ENCODE results near the gene LRRC23.

LRRC23 gene

GRCh38 chr12:6935371-6936193 is 31.0 kb downstream of the LRRC23 start:
- FAIRE-seq (no peak), DNase-seq (ENCODE audit: insufficient read length, low spot score) (no peak)
- no peak for TF ChIP-seq POLR2A (IDR thresholded peaks at IDR 0.05; ENCODE audit: low read depth, low read length)

GRCh38 chr12:6936194-6936635 is 31.6 kb downstream of the LRRC23 start:
- DNase-seq (ENCODE audit: insufficient read length, low spot score) (no peak), FAIRE-seq (no peak)
- TF ChIP-seq POLR2A (IDR thresholded peaks at IDR 0.05; ENCODE audit: low read depth, low read length): no peak

GRCh38 chr12:6936636-6937480 is 32.2 kb downstream of the LRRC23 start:
- no peak for DNase-seq (ENCODE audit: insufficient read length, low spot score)

GRCh38 chr12:6937481-6938352 is 33.1 kb downstream of the LRRC23 start:
- TF ChIP-seq POLR2A (IDR thresholded peaks at IDR 0.05; ENCODE audit: low read depth, low read length): no peak
- DNase-seq (ENCODE audit: insufficient read length, low spot score): no peak
- no peak for FAIRE-seq

More at GRCh38 chr12:6936636-6937480, 32.2 kb downstream of the LRRC23 start:
- TF ChIP-seq POLR2A (IDR thresholded peaks at IDR 0.05; ENCODE audit: low read depth, low read length): no peak
- no peak for FAIRE-seq

GRCh38 chr12:6938353-6939190 is 34.0 kb downstream of the LRRC23 start:
- DNase-seq (ENCODE audit: insufficient read length, low spot score) (no peak), FAIRE-seq (no peak)
- TF ChIP-seq POLR2A (IDR thresholded peaks at IDR 0.05; ENCODE audit: low read depth, low read length): no peak

- DNase-seq (ENCODE audit: insufficient read length, low spot score) (no peak), FAIRE-seq (no peak)
- no peak for TF ChIP-seq POLR2A (IDR thresholded peaks at IDR 0.05; ENCODE audit: low read depth, low read length)
Measured at GRCh38 chr12:6939191-6939540, 34.5 kb downstream of the LRRC23 start.

GRCh38 chr12:6941267-6941666 is 36.6 kb downstream of the LRRC23 start:
- TF ChIP-seq POLR2A (IDR thresholded peaks at IDR 0.05; ENCODE audit: low read depth, low read length): no peak
- FAIRE-seq: no peak
- no peak for DNase-seq (ENCODE audit: insufficient read length, low spot score)

- DNase-seq (ENCODE audit: insufficient read length, low spot score) (no peak), FAIRE-seq (no peak)
- TF ChIP-seq POLR2A (IDR thresholded peaks at IDR 0.05; ENCODE audit: low read depth, low read length): no peak
Measured at GRCh38 chr12:6941782-6942181, 37.2 kb downstream of the LRRC23 start.

- no peak for TF ChIP-seq POLR2A (IDR thresholded peaks at IDR 0.05; ENCODE audit: low read depth, low read length)
- DNase-seq (ENCODE audit: insufficient read length, low spot score) (no peak), FAIRE-seq (no peak)
Measured at GRCh38 chr12:6942331-6942665, 37.7 kb downstream of the LRRC23 start.

GRCh38 chr12:6943389-6943721 is 38.7 kb downstream of the LRRC23 start:
- no peak for FAIRE-seq
- peak; percentile 88 for DNase-seq (ENCODE audit: insufficient read length, low spot score)
- TF ChIP-seq POLR2A (IDR thresholded peaks at IDR 0.05; ENCODE audit: low read depth, low read length): no peak

- TF ChIP-seq POLR2A (IDR thresholded peaks at IDR 0.05; ENCODE audit: low read depth, low read length): peak; percentile 85
- FAIRE-seq: no peak
- peak; percentile 74 for DNase-seq (ENCODE audit: insufficient read length, low spot score)
Measured at GRCh38 chr12:6943722-6944380, 39.2 kb downstream of the LRRC23 start, which contains the start of the genes C12orf57 and RNU7-1. TSS of gene C12orf57 (plus strand) at chr12:6944022. CDS start at chr12:6944122, 100 bp downstream. TSS of gene RNU7-1 (plus strand) at chr12:6943816.

- peak; percentile 93 for DNase-seq (ENCODE audit: insufficient read length, low spot score)
- FAIRE-seq: no peak
- peak; percentile 55 for TF ChIP-seq POLR2A (IDR thresholded peaks at IDR 0.05; ENCODE audit: low read depth, low read length)
Measured at GRCh38 chr12:6944381-6945186, 40.0 kb downstream of the LRRC23 start.

Measured in H54 (cell line).